ENCODE results near the gene PCCA. TPM values are rescaled to one million over a fixed set of nuclear protein-coding genes. Genes with fewer than 3 reads are reported as not detected.

The PCCA gene
- total RNA-seq, 1 experiment from 2014 or later: 52.8 TPM

GRCh38 chr13:100440751-100441425 is 352.0 kb downstream of the PCCA start:
- no peaks in the 10 kb centered on the region; the same call in 1 of the 2 replicates for H3K36me3 Mint-ChIP-seq
- ATAC-seq (no peak), DNase-seq (ENCODE audit: low spot score) (no peak)
- no peaks in the 10 kb centered on the region for H3K9me3 Mint-ChIP-seq
- peaks cover 63% of the 10 kb centered on the region for H3K4me1 Mint-ChIP-seq
- H3K4me3 Mint-ChIP-seq: no peak overlapping the region
- TF ChIP-seq, protein P1, sequence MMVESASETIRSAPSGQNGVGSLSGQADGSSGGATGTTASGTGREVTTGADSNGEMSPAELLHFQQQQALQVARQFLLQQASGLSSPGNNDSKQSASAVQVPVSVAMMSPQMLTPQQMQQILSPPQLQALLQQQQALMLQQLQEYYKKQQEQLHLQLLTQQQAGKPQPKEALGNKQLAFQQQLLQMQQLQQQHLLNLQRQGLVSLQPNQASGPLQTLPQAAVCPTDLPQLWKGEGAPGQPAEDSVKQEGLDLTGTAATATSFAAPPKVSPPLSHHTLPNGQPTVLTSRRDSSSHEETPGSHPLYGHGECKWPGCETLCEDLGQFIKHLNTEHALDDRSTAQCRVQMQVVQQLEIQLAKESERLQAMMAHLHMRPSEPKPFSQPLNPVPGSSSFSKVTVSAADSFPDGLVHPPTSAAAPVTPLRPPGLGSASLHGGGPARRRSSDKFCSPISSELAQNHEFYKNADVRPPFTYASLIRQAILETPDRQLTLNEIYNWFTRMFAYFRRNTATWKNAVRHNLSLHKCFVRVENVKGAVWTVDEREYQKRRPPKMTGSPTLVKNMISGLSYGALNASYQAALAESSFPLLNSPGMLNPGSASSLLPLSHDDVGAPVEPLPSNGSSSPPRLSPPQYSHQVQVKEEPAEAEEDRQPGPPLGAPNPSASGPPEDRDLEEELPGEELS (CRISPR knock-in tag; IDR thresholded peaks at IDR 0.05): no peak
- TF ChIP-seq ZNF396 (CRISPR knock-in tag; IDR thresholded peaks at IDR 0.05; ENCODE audit: borderline replicate concordance) (no peak), ARID4B (CRISPR knock-in tag; IDR thresholded peaks at IDR 0.05; ENCODE audit: borderline replicate concordance) (no peak), ESRRA (CRISPR knock-in tag; IDR thresholded peaks at IDR 0.05; ENCODE audit: borderline replicate concordance) (no peak)
- CTCF ChIA-PET: no interaction called here
- POLR2A ChIA-PET: interaction anchor here (0.7 kb wide), 1 partner anchor 465 kb away, joined by 4 read pairs; no protein-coding TSS in a partner anchor
- H3K27ac Mint-ChIP-seq: peak overlapping the region; percentile 76
- H3K27me3 Mint-ChIP-seq (ENCODE audit: low read depth): no peaks in the 10 kb centered on the region

DNA sequence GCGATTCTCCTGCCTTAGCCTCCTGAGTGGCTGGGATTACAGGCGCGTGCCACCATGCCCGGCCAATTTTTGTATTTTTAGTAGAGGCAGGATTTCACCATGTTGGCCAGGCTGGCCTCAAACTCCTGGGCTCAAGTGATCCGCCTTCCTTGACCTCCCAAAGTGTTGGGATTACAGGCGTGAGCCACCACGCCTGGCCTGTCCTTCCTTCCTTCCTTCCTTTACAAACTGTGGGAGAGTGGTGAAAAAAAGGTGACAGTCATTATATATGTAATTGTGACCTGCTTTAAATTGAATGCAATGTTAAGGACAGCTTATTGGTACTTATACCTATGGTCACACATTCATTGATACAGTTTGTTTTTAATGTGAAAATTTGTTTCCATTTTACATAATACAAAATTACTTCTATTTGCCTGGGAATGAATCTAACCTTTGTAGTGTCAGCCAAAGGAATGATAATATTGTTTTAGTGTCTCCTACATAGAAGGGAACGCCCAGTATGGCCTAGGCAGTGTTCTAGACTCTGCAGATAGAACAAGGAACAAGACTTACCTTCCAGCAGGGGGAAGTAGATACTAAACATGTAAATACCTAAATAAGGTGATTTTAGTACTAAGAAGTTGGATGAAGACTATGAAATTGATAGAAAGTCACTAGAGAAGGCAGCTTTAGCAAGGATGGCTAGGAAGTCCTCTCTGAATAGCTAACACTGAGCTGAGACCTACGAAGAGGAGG is 353.4 kb downstream of the PCCA start:
- DNase-seq (ENCODE audit: low spot score) (no peak), ATAC-seq (peak; percentile 65)
- Mint-ChIP-seq H3K27me3 (ENCODE audit: low read depth) (no peaks in the 10 kb centered on the region), H3K4me1 (peaks cover 51% of the 10 kb centered on the region), H3K9me3 (no peaks in the 10 kb centered on the region), H3K4me3 (no peak overlapping the region), H3K36me3 (no peaks in the 10 kb centered on the region; the same call in 1 of the 2 replicates), H3K27ac (peak overlapping the region; percentile 11)
- TF ChIP-seq ZNF121 (CRISPR knock-in tag; IDR thresholded peaks at IDR 0.05) (0 out of 2 replicates have a peak, but pooled peaks have one; percentile 3), NFATC4 (CRISPR knock-in tag; IDR thresholded peaks at IDR 0.05) (no peak)
- ChIA-PET CTCF (interaction anchor here (0.8 to 2.2 kb wide), 2 partner anchors 73 to 824 kb away, joined by 3 to 9 read pairs; no protein-coding TSS in a partner anchor), POLR2A (no interaction called here)

GRCh38 chr13:100443278-100443997 is 354.5 kb downstream of the PCCA start:
- Mint-ChIP-seq H3K27me3 (ENCODE audit: low read depth) (no peaks in the 10 kb centered on the region), H3K4me1 (peaks cover 47% of the 10 kb centered on the region), H3K4me3 (no peak overlapping the region), H3K9me3 (no peaks in the 10 kb centered on the region), H3K27ac (peak overlapping the region; percentile 17; the same call in 1 of the 2 replicates), H3K36me3 (peaks cover 3% of the 10 kb centered on the region; the same call in 1 of the 2 replicates)
- POLR2A ChIA-PET: no interaction called here
- no peak for ATAC-seq
- no peak for DNase-seq (ENCODE audit: low spot score)
- CTCF ChIA-PET: interaction anchor here (0.8 to 2.2 kb wide), 2 partner anchors 72 to 826 kb away, joined by 3 to 9 read pairs; no protein-coding TSS in a partner anchor
- no peak for TF ChIP-seq USF1 (CRISPR knock-in tag; IDR thresholded peaks at IDR 0.05)
- TF ChIP-seq E2F5 (CRISPR knock-in tag; IDR thresholded peaks at IDR 0.05): no peak
- no peak for TF ChIP-seq HMGA2 (CRISPR knock-in tag; IDR thresholded peaks at IDR 0.05)
- TF ChIP-seq, protein P2, sequence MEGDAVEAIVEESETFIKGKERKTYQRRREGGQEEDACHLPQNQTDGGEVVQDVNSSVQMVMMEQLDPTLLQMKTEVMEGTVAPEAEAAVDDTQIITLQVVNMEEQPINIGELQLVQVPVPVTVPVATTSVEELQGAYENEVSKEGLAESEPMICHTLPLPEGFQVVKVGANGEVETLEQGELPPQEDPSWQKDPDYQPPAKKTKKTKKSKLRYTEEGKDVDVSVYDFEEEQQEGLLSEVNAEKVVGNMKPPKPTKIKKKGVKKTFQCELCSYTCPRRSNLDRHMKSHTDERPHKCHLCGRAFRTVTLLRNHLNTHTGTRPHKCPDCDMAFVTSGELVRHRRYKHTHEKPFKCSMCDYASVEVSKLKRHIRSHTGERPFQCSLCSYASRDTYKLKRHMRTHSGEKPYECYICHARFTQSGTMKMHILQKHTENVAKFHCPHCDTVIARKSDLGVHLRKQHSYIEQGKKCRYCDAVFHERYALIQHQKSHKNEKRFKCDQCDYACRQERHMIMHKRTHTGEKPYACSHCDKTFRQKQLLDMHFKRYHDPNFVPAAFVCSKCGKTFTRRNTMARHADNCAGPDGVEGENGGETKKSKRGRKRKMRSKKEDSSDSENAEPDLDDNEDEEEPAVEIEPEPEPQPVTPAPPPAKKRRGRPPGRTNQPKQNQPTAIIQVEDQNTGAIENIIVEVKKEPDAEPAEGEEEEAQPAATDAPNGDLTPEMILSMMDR (IDR thresholded peaks at IDR 0.05): no peak
- TF ChIP-seq GTF2I (CRISPR knock-in tag; conservative IDR thresholded peaks at IDR 0.05): no peak
- no peak for TF ChIP-seq ZNF232 (CRISPR knock-in tag; IDR thresholded peaks at IDR 0.05)
- TF ChIP-seq, protein P3, sequence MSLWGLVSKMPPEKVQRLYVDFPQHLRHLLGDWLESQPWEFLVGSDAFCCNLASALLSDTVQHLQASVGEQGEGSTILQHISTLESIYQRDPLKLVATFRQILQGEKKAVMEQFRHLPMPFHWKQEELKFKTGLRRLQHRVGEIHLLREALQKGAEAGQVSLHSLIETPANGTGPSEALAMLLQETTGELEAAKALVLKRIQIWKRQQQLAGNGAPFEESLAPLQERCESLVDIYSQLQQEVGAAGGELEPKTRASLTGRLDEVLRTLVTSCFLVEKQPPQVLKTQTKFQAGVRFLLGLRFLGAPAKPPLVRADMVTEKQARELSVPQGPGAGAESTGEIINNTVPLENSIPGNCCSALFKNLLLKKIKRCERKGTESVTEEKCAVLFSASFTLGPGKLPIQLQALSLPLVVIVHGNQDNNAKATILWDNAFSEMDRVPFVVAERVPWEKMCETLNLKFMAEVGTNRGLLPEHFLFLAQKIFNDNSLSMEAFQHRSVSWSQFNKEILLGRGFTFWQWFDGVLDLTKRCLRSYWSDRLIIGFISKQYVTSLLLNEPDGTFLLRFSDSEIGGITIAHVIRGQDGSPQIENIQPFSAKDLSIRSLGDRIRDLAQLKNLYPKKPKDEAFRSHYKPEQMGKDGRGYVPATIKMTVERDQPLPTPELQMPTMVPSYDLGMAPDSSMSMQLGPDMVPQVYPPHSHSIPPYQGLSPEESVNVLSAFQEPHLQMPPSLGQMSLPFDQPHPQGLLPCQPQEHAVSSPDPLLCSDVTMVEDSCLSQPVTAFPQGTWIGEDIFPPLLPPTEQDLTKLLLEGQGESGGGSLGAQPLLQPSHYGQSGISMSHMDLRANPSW (CRISPR knock-in tag; conservative IDR thresholded peaks at IDR 0.05; ENCODE audit: low read depth): no peak
